Left forelimb (tissue), 1 donor: Measurements from ENCODE around the gene HDAC9.
"Not testable (repeated sequence)": the region's sequence is repeated elsewhere in the genome, so short reads cannot be mapped to it uniquely, and the experiment has no call there.

Source experiments
- DNase-seq: peaks from one replicate; pipeline ENCODE4 v3.0.0-alpha.2; 2018; ENCODE audit warnings: low spot score

HDAC9 gene

DNA sequence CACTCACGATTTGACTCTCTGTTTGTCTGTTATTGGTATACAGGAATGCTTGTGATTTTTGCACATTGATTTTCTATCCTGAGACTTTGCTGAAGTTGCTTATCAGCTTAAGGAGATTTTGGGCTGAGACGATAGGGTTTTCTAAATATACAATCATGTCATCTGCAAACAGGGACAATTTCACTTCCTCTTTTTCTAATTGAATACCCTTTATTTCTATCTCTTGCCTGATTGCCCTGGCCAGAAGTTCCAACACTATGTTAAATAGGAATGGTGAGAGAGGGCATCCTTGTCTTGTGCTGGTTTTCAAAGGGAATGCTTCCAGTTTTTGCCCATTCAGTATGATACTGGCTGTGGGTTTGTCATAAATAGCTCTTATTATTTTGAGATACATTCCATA lies 240.5 kb downstream of the HDAC9 start:
- not testable (repeated sequence) for DNase-seq

DNA sequence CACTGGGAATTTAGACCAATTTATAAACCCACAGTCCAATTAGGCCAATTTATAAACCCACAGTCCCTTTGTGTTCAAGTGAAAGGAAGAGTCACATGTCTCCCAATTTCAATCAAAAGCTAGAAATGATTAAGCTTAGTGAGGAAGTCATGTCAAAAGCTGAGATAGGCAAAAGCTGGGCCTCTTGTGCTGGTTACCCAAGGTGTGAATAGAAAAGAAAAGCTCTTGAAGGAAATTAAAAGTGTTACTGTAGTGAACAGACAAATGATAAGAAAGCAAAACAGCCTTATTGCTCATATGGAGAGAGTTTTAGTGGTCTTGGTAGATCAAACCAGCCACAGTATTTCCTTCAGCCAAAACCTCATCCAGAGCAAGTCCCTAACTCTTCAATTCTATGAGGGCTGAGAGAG lies 245.0 kb downstream of the HDAC9 start:
- DNase-seq, result no peak

- no peak for DNase-seq
Observed at GRCh38 chr7:18753972-18754610, 258.5 kb downstream of the HDAC9 start.

- DNase-seq, result no peak
Observed at GRCh38 chr7:18754766-18755165, 259.2 kb downstream of the HDAC9 start.

DNA sequence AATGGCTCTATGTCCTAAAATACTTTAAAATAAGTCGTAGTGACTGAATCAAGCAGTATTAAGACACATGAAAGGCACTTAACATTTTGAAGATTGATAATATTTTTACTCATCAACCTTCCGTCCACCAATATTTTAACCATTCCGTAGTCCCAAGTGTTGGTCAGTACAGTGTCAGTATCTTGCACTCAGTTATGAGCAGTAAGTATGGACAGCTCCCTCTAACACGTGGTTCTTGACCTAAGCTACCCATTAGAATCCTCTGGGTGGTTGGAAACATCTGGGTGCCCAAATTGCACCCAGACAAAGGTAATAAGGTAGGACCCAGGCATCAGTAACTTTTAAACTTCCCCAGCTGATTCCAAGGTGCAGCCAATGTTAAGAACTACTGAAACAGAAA lies 260.2 kb downstream of the HDAC9 start:
- no peak for DNase-seq

DNA sequence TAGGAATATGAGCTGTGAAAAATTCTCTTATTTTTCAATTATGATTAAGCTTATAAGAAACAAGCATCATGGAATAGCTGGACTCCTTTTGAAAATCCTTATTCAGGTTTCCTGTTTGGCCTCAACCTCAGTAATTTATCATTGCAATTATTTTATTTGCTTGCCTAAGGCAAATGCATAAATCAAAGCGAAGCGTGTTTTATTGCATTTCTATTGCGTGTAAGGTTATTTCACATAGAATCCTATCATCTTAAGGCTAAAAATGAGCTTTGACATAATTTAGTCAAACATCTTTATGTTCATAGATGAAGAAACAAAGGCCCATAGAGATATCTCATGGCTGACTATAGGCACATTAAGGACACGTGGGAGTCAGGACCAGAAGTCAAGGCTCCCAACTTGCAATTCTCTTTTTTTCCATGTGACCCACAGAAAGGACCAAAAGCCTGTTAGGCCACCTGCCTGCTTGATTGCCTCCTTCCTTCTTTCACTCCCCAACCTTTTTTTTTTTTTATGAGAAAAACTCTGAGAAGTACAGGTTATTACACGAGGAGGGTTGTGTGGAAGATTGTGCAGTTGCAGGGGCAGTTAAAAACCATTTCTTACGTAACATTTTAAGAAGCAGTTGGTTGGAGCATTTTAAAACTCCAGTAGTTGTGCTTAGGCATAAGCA lies 261.0 kb downstream of the HDAC9 start:
- DNase-seq, result no peak

DNA sequence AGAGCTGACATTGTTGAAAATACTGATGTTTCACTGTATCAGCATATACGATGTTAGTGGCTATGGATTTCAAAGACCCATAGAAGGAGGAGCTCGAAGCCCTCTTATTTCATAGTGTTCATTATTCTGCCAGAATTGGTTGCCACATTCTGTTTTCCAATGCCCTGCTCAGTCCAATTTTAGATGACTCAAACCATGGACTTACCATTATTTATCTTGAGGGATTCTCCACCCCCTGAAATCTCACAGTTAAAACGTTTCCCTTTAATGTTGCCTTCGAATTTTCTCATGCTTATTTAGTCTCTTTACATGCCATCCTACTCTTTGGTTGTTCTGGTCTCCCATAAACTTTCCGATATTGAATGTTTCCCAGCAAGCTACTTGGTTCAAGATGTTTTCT lies 264.5 kb downstream of the HDAC9 start:
- no peak for DNase-seq

- DNase-seq, result no peak
Observed at GRCh38 chr7:18760631-18761445, 265.3 kb downstream of the HDAC9 start.

DNA sequence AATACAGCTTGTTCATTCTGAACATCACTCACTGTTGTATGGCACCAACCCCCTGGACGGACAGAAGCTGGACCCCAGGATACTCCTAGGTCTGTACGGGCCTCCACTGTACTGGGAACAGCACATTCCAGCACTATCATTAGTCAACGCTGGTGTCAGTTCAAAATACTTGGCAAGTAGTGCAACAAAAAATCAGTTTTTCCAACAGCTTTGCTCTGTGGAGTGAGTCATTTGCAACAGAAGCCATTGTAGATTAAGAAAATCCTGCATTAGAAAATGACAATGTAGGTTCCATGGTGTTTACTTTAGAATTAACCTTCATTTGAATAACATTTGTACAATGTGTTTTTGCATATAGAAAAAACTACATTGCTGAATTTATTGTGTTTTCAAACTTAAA lies 266.6 kb downstream of the HDAC9 start:
- DNase-seq, result no peak

- DNase-seq, result no peak
Observed at GRCh38 chr7:18768256-18768655, 272.7 kb downstream of the HDAC9 start.

GRCh38 chr7:18770154-18770811 lies 274.7 kb downstream of the HDAC9 start:
- no peak for DNase-seq

DNA sequence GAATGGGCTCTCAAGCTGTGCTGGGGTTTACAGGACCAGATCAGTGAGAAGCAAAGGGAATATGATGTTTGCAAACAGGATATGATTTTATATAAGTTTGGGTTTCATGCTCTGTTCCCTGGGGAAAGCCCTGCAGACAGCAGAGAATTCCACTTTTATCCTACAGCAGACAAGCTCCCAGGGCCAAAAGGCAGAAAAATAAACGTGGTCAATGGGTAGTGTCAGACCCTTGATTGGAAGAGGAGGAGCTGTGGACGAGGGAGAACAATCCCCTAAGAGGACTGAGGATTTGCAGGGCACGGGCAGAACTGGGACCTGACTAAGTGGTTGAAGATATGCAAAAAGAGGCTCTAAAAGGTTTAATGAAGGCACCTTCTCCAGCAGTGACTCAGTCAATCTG lies 275.3 kb downstream of the HDAC9 start:
- no peak for DNase-seq

- DNase-seq, result no peak
Observed at GRCh38 chr7:18771834-18772566, 276.5 kb downstream of the HDAC9 start.

- DNase-seq, result no peak
Observed at GRCh38 chr7:18772567-18772965, 277.0 kb downstream of the HDAC9 start.

- no peak for DNase-seq
Observed at GRCh38 chr7:18777314-18777713, 281.8 kb downstream of the HDAC9 start.

- no peak for DNase-seq
Observed at GRCh38 chr7:18778594-18778993, 283.0 kb downstream of the HDAC9 start.

DNA sequence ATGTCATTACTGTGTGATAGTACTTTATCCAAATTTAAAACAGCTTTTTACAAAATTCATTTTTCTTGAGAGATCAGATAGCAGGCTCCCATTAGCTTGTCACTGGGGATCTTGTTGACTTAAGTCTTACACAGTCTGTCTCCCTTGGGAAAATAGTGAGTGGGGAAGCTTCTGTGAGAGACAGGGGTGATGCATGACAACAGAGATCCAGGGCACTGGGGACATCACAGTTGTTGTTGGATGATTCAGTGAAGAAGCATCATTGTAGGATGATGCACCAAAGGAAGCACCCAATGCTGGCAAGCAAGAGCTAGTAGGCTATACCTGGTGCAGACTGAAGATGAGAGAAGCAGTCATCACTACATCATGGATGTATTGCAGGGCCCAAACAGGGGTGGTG lies 284.7 kb downstream of the HDAC9 start:
- no peak for DNase-seq

DNA sequence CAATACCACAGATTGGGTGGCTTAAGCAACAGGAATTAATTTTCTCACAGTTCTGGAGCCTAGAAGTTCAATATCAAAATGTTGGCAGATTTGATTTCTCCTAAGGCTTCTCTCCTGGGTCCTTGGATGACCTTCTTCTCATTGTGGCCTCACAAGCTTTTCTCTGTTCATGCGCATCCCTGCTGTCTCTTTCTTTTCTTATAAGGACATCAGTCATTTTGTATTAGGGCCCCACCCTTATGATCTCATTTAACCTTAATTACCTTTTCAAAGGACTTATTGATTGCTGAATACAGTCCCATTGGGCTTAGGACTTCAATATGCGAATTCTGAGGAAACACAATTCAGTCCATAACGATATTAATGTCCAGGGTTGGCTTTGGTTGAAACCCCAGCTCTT lies 285.4 kb downstream of the HDAC9 start:
- DNase-seq, result no peak

- DNase-seq, result no peak
Observed at GRCh38 chr7:18786196-18786727, 290.7 kb downstream of the HDAC9 start.

- DNase-seq, result no peak
Observed at GRCh38 chr7:18786796-18787195, 291.2 kb downstream of the HDAC9 start.

DNA sequence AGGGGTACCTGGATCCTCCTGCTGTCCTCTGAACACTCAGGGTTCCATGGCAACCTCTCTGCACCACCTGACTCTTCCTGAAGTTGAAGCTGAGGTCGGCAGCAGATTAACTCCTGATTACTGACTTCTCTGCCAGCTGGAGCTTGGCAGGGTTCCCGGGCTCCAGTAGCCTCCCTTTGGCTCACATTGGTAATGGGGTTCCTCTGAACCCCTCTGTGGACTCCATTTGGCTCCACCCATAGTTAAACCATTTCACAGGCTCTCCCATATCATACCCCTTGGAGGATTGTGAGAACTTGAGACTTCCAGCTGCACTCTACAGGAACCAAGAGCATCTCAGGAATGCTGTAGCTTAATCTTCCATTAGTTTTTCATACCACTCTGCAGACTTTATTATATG lies 292.5 kb downstream of the HDAC9 start:
- no peak for DNase-seq
